ENCODE measurements around the gene PPP1R3G.
"Not testable (repeated sequence)": the region's sequence is repeated elsewhere in the genome, so short reads cannot be mapped to it uniquely, and the experiment has no call there.

The PPP1R3G gene

DNA sequence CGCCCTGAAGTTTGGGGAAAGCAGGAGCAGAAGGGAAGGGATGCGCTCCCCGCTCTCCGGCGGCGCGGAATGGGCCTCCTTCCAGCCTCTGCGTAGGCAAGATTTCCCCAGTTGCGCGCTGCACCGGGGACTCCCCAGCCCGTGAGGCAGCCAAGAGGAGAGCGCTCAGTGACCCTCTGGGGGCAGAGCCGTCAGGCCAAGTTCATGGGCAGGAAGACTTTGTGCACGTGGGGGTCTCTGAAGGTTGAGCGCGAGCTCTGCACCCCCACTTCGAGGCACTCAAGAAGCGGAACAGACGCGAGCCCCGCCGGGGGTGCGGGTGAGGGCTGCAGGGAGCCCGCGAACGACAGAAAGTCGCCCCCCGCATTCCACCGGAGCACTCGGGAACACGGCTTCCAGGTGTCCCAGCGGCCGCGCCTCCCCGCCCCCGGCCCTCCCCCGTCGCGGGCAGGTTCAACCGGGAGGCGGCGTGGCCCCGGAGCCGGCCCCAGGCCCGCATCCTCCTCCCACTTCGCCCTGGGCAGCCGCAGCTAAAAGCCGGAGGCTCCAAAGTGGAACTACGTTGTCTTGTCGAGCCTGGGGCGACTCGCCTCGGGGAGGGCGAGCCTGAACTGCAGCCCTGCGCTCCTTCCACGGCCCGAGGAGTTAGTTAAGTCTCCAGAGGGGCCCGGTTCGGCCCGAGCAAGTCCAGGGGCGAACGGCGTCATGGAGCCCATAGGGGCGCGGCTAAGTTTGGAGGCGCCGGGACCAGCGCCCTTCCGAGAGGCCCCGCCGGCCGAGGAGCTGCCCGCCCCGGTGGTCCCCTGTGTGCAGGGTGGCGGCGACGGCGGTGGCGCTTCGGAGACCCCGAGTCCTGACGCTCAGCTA is at the start of gene PPP1R3G:
Gene PPP1R3G, plus strand, starts transcription at position 561 of the 867 bp plus-strand sequence. Its CDS starts 145 bp downstream, at position 706.
- no peak for DNase-seq (ENCODE audit: low read depth)

DNA sequence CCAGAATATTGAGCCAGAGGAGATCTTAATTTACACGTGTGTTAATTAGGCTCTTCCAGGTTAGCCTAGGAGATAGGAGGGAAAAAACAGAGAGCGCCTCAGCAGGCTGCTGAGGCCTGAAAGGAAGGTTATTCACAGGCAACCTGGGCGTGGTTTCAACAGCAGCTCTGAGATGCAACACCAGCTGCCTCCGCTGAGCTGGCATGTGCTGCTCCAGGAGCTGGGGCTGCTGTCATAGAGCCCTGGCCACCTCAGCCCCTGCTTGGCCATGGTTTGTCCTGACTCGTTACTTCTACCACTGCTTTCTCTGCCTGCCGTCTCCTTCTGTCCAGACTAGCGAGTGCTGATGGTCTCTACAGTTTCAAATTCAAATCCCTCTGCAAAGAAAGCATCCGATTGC is 48.9 kb upstream of the PPP1R3G start:
- DNase-seq (ENCODE audit: low read depth), result no peak

- DNase-seq (ENCODE audit: low read depth), result no peak
Measured at GRCh38 chr6:5041955-5042354, 43.2 kb upstream of the PPP1R3G start.

DNA sequence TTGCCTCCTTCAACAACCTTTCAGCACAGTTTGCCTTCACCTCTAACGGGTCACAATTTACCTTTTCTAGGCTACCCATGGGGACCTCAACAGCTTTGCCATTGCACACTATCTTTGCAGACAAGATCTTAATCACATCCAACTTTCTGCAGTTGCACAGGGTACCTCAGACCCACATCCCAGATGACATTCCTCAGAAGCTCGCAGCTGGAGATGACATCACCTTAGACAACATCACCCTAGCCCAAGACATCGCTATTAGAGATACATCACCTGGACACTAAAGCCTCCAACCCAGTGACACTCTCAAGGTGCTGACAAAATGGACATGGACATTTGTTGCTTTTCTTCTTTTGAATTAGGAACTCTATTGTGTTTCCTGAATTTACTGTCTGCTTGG is 42.7 kb upstream of the PPP1R3G start:
- DNase-seq (ENCODE audit: low read depth), result no peak

DNA sequence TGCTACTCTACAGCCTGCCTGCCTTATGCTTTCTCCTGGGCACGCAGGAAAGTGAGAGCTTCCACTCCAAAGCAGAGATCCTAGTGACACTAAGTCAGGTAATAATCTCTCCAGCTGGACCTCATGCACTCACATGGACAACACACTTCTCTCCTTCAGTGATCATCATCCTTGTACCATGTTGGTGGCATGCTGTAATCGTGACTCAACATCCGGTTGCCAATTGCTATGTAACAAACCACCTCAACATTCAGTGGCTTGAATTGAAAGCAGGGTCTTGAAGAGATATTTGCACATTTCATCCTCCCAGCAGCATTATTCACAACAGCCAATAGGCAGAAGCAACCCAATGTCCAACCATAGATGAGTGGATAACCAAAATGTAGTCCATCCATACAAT is 40.3 kb upstream of the PPP1R3G start:
- no peak for DNase-seq (ENCODE audit: low read depth)

DNA sequence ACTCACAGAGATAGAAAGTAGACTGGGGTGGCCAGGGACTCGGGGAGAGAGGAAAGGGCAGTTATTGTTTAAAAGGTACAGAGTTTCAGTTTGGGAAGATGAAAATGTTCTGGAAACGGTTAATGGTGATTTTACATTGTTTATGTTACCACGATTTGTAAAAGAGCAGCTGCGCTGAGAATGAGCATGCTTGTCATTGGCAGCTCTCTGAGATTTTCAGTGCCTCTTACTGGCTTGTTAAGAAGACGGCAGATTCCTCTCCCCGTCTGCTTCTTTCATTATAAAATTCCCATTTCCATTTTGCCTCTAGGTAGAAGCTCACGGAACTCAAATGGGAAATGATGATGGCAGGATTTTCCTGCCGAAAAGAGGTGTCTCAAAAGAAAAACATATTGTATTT is 39.7 kb upstream of the PPP1R3G start:
- DNase-seq (ENCODE audit: low read depth), result no peak

DNA sequence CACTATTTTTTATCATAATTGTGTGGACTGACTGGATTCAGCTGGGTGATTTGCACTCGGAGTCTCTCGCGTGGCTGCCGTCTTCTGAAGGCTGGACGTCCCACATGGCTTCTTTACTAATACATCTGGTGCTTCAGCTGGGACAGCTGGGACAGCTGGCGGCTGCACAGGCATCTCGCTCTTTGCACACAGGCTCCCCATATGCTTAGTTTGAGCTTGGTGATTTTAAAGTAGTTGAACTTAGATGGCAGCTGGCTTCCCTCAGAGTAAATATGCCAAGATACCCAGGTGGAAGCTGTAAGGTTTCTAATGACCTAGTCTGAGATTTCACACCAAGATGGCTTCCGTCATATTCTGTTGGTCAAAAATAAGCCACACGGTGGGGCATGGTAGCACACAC is 38.7 kb upstream of the PPP1R3G start:
- DNase-seq (ENCODE audit: low read depth), result no peak

DNA sequence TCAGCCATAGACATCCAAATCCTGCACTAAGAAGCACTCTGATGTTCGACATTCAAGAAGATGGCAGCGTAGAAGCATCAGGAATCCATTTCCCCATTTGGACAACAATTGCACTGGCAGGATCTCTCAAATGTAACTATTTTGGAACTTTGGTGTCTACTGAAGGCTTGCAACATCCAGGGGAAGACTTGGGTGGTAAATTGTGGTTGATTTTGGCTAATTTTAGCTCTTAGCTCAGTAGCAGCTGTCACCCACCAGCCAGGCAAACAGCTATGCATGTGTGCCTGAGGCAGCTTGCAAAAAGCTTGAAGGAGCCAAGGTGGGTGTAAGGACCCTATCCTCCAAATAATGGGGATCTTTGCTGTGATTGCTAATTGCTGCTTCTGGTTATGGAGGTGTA is 35.1 kb upstream of the PPP1R3G start:
- no peak for DNase-seq (ENCODE audit: low read depth)

DNA sequence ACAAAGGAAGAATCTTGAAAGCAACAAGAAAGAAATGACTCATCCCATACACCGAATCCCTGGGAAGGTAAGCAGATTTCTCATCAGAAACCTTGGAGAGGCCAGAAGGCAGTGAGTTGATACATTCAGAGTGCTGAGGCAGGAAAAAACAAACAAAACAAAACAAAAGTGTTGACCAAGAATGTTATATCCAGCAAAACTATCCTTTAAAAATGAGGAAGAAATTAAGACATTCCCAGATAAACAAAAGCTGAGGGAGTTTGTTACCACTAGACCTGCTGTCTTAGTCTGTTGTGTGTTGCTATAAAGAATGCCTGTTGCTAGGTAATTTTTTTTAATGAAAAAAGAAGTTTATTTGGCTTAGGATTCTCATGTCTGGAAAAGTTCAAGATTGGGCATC is 33.7 kb upstream of the PPP1R3G start:
- DNase-seq (ENCODE audit: low read depth), result no peak

- no peak for DNase-seq (ENCODE audit: low read depth)
Measured at GRCh38 chr6:5053038-5053437, 32.1 kb upstream of the PPP1R3G start.

- no peak for DNase-seq (ENCODE audit: low read depth)
Measured at GRCh38 chr6:5053864-5054244, 31.3 kb upstream of the PPP1R3G start.

DNA sequence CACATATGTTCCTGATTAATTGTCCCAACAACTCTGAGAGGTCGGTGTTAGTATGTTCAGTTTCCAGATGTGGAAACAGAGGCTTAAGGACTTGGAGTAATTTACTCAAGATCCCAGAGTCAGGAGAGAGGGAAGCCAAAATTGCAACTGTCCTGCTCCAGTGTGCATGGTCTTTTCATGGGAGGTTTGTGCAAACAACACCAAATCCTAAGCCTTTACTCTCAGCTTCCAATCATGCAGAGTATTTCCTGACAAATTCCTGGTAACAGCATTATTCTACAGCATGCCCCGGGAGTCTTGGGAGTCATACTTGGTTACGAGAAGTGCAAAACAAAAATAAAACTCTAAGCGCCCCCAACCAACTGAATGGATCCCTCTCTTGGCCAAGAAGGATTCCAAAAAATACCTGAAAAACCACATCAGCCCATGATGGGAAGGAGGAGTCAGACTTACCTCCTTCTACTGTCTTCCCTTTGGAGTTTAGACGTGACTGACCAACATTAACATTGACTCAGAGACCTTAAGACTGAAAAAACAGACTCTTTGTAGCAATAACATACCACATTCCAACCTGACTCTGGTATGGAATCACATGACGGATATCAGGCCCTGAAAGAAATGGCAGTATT is 30.8 kb upstream of the PPP1R3G start:
- no peak for DNase-seq (ENCODE audit: low read depth)

GRCh38 chr6:5055118-5055517 is 30.0 kb upstream of the PPP1R3G start:
- no peak for DNase-seq (ENCODE audit: low read depth)

DNA sequence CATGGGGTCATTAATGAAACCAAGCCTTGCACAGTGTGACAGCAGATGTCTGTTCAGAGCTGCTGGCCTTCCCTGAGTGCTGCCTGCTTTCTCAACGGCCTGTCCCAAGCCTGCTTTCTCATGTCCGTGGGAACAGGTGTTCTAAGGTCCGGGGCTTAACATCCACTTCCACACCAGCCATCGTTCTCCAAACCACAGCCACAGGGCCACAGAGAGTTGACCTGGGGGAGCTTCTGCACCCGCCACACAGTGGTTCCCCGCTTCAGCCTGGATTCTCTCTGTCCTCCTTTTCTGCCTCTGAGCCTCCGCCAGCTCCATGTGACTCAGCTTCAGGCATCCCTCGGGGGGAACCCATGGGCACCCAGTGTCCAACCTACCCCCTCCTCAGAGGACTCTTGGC is 26.9 kb upstream of the PPP1R3G start:
- no peak for DNase-seq (ENCODE audit: low read depth)

DNA sequence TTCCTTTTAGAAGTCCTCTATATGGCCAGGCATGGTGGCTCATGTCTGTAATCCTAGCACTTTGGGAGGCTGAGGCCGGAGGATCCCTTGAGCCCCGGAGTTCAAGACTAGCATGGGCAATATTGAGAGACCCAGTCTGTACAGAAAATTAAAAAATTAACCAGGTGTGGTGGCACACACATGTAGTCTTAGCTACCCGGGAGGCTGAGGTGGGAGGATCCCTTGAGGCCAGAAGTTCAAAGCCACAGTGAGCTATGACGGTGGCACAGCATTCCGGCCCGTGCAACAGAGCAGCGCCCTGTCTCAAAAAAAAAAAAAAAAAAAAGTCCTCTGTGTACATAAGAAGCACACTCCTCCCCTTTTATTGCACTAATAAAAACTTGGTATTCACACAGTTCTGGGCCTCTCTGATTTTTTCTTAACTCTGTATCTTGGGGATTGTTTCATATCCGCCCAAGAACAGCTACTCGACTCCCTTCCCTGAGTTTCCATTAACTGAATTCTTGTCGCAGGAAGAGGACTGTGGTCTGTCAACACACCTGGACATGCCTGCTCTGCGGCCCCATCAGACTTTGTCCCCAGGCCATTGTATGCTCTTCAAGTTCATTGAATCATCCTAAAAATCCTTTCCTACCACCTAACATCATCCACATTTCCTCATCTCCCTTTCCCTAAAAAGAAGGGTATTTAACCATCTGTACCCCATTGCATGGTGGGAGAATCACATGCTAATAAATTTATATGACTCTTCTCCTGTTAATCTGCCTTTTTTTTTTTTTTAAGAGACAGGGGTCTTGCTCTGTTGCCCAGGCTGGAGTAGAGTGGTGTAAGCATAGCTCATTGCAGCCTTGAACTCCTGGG is 25.9 kb upstream of the PPP1R3G start:
- no peak for DNase-seq (ENCODE audit: low read depth)

DNA sequence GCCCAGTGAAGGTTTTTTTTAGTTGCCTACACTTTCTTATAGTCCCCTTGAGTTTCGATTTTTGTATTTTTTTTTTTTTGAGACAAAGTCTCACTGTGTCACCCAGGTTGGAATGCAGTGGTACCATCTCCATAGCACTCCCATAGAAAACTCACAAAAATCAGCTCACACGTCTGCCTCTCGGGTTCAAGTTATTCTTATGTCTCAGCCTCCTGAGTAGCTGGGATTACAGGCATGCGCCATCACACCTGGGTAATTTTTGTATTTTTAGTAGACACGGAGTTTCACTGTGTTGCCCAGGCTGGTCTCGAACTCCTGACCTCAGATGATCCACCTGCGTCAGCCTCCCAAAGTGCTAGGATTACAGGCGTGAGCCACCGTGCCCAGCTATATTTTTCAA is 24.7 kb upstream of the PPP1R3G start:
- DNase-seq (ENCODE audit: low read depth), result not testable (repeated sequence)

DNA sequence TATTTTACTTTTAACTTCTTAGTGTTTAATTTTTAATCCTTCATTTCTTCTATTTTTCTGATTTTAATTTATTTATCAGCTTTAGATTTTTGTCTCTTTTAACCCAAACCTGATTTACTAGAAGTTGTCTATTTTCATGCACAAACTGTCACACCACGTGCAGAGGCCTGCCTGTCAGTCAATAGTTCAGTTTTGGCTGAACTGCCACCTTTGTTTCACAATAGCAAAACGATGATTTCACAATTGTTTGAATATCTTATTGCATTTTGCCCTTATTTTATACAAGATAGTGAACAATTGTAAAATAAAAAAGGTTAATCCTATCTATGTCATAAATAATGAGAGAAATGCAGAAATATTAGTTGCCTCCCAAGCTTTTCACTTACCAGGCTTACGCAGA is 24.0 kb upstream of the PPP1R3G start:
- no peak for DNase-seq (ENCODE audit: low read depth)

GRCh38 chr6:5063617-5064016 is 21.5 kb upstream of the PPP1R3G start:
- no peak for DNase-seq (ENCODE audit: low read depth)

- no peak for DNase-seq (ENCODE audit: low read depth)
Measured at GRCh38 chr6:5066456-5067093, 18.6 kb upstream of the PPP1R3G start.

GRCh38 chr6:5067305-5067704 is 17.8 kb upstream of the PPP1R3G start:
- DNase-seq (ENCODE audit: low read depth), result no peak

- no peak for DNase-seq (ENCODE audit: low read depth)
Measured at GRCh38 chr6:5068153-5068751, 16.9 kb upstream of the PPP1R3G start.

GRCh38 chr6:5071216-5071615 is 13.9 kb upstream of the PPP1R3G start:
- no peak for DNase-seq (ENCODE audit: low read depth)

Measured in T-helper 22 cell (primary cell).